A673 (cell line): Measurements from ENCODE around the gene FBN1.

ENCODE experiments used
- CTCF ChIP-seq: fragments of 300-800, 200-600 bp; sonication (generic); conservative IDR thresholded peaks from 2 replicates; pipeline ENCODE4 v1.5.1; 2017; ENCODE audit warnings: low read depth, mild to moderate bottlenecking, antibody characterized with exemption, low read length, moderate library complexity, mixed read lengths
- EZH2 ChIP-seq: fragments of 200-600 bp; sonication (generic); IDR thresholded peaks from 2 replicates; pipeline ENCODE4 v1.6.1; 2017; ENCODE audit warnings: borderline replicate concordance, low read depth, mild to moderate bottlenecking, mixed read lengths, antibody characterized with exemption, low read length; ENCODE audit not compliant: poor library complexity, severe bottlenecking

- TF ChIP-seq CTCF = no peak
- no peak for TF ChIP-seq EZH2
Observed at GRCh38 chr15:48367483-48367882, 278.0 kb downstream of the FBN1 start.
